Fibroblast of skin of scalp (primary cell): ENCODE measurements around the gene TTLL6. TPM values are rescaled to one million over a fixed set of nuclear protein-coding genes. Genes with fewer than 3 reads are reported as not detected.
"Not testable (repeated sequence)": the region's sequence is repeated elsewhere in the genome, so short reads cannot be mapped to it uniquely, and the experiment has no call there.

Source experiments
- DNase-seq: peaks from one replicate; pipeline ENCODE4 v3.0.0-alpha.2; 2013
- polyA plus RNA-seq, 2 experiments: library from polyadenylated mRNA; unstranded; fragments of 120-200 nt; gene quantifications; one replicate each; pipeline ENCODE4 v1.2.1, GENCODE V29; 2013; ENCODE audit not compliant: insufficient read length in 2 of 2

The TTLL6 gene
- polyA plus RNA-seq (2013, experiment 1 of 2; ENCODE audit: insufficient read length) = not detected
- not detected for polyA plus RNA-seq (2013, experiment 2 of 2; ENCODE audit: insufficient read length)

- DNase-seq = peak; percentile 62
These were observed at the start of gene TTLL6 for GRCh38 chr17:48816774-48817590. Gene TTLL6 (minus strand): TSS chr17:48817229. CDS start chr17:48817072, 157 bp downstream.

DNA sequence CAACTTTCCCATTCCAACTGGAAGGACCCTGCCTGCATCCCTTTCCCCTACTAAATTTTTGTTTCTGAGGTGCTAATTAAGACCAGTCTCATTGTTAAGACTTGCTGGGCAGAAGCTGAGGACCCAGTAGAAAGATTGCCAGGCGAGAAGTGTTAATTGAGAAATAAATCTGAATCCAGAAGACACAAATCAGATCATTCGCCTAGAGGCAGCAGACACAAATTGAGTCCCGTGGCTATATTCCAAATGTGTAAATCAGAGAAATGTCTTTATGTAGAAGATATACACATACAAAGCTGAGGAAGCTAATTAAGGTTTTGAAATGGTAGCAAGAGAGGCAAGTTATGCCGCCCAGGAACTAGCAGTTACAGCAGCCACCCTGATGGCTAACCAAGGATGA is 43.4 kb upstream of the TTLL6 start:
- no peak for DNase-seq

DNA sequence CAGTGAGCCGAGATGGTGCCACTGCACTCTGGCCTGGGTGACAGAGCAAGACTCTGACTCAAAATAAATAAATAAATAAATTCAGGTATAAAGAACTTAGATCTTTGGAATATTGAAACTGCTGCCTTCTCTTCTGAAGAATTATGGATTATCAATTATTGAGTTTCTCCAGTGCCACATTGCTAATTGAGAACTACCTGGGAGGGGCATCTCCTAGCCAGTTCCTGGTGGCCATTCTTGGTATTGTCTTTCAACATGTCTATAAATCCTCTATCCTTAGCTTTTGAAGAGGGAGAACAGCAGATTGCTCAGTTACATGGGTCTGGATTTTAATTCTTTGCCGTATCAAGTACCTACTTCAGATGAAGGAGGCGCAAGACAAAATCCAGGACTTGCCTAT is 43.0 kb upstream of the TTLL6 start:
- no peak for DNase-seq

GRCh38 chr17:48856122-48856821 is 39.2 kb upstream of the TTLL6 start:
- DNase-seq = no peak

GRCh38 chr17:48854774-48855476 is 37.9 kb upstream of the TTLL6 start:
- DNase-seq = no peak

GRCh38 chr17:48850792-48851323 is 33.8 kb upstream of the TTLL6 start:
- no peak for DNase-seq

DNA sequence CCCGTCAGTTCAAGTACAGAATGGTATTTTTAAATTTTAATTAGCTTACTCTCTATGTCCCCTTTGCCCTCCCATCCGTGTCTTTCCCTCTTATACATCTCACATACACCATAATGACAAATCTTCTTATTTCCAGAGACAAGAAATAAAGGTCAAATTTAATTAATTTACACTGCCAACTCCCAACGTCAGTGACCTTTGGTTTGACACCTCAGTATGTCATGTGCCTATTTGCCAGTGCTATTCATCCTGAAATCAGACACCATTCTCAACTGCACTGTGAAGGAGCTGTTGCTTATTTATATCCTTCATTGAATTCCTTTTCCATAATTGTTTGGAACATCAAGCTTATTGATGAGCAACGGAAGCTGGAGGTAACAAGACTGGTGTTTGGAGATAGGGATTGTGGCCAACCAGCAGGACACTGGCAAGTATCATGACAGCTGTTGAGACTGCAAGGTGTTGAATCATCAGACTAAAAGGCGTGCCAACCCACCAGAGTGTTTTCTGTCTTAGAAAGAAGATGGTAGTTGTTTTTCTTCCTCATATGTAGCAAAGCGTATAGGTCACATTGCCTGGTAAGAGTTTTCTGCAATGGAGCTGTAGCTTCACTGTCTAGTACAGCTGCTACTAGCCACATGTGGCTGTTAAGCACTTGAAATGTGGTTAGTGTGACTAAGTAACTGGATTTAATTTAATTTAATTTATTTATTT is 26.3 kb upstream of the TTLL6 start:
- DNase-seq = no peak

DNA sequence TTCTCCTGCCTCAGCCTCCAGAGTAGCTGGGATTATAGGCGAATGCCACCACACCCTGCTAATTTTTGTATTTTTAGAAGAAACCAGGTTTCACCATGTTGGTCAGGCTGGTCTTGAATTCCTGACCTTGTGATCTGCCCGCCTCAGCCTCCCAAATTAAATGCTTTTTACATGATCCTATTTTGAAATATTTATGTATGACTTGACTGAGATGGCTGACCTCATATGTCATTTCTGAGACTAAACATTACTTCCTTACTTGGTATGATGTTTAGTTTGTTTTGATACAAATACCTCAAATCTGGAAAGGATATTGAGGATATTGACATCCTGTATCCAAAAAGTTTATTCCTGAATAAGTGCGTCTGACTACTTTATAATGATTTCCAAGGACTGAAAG is 25.7 kb upstream of the TTLL6 start:
- DNase-seq = peak; percentile 18

GRCh38 chr17:48841395-48841831 is 24.4 kb upstream of the TTLL6 start:
- DNase-seq = peak; percentile 58

GRCh38 chr17:48840441-48840840 is 23.4 kb upstream of the TTLL6 start:
- DNase-seq = peak; percentile 15

- DNase-seq = not testable (repeated sequence)
These were observed 20.4 kb upstream of the TTLL6 start for GRCh38 chr17:48837458-48837857.

GRCh38 chr17:48835971-48836370 is 18.9 kb upstream of the TTLL6 start:
- DNase-seq = no peak

DNA sequence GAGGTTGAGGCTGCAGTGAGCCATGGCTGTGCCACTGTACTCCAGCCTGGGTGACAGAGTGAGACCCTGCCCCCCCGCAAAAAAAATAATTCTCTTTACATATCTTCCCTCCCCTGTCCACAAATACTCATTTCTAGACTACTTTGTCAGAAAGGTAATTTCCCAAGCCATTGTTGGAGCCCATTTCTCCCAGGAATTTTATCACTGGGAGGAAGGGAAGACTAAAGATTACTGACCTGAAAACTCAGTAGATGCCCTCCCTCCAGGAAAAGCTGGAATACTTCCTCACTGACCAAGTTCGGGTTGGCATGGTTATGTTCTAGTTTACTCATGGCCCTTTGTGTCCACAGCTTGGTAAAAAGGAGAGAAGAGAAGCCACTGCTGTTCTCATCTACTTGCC is 17.9 kb upstream of the TTLL6 start:
- DNase-seq = no peak

- DNase-seq = no peak
These were observed 14.5 kb upstream of the TTLL6 start for GRCh38 chr17:48831549-48831883.

DNA sequence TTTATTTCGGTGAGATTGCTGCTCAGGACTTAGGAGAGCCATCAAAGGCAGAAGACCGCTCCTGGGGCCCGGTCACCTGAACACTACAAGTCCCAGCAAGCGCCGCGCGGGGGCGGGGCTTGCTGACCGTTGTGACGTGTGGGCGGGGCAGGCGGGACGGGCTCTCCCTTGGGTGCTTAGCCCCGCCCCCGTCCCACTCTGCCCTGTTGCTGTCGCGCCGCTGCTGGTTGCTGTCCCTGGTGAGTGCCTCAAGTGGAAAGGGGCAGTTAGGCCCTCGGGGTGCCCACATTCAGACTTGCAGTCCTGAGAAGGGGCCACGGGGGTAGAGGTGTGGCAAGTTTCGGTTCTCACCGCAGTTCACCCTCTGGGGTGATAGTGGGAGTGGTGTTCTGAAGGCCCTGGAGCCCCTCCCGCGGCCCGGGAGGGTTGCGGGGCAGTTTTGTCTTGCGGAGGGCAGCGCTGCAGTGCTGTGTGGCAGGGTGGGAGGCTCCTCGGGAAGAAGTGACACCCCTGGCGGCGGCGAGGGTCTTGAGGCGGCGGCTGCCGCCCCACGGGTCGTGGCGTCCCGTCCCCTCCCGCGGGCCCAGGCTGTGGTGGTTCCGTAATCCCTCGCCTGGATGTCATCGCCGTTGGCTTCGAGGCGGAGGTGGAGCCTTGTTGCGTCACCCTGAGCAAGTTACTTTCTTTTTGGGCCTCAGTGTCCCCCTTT is 14.0 kb upstream of the TTLL6 start, which contains the start of gene CALCOCO2:
Gene CALCOCO2 (plus strand): TSS at position 196 of the 709 bp plus-strand sequence. CDS start 10,673 bp downstream, outside the sequence.
- peak; percentile 92 for DNase-seq

- DNase-seq = no peak
These were observed 8.7 kb upstream of the TTLL6 start for GRCh38 chr17:48825446-48826381.

- not testable (repeated sequence) for DNase-seq
These were observed 3.9 kb upstream of the TTLL6 start for GRCh38 chr17:48820936-48821335.

DNA sequence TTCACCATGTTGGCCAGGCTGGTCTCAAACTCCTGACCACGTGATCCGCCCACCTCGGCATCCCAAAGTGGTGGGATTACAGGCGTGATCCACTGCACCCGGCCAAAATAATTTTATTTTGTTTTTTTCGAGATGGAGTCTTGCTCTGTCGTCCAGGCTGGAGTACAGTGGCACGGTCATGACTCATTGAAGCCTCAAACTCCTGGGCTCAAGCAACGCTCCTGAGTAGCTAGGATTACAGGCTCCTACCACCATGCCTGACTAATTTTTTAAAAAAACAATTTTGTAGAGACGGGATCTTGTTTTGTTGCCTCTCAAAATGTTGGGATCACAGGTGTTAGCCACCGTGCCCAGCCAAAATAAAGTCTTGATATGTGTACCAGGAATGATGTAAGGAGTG is 2.4 kb upstream of the TTLL6 start:
- DNase-seq = no peak

DNA sequence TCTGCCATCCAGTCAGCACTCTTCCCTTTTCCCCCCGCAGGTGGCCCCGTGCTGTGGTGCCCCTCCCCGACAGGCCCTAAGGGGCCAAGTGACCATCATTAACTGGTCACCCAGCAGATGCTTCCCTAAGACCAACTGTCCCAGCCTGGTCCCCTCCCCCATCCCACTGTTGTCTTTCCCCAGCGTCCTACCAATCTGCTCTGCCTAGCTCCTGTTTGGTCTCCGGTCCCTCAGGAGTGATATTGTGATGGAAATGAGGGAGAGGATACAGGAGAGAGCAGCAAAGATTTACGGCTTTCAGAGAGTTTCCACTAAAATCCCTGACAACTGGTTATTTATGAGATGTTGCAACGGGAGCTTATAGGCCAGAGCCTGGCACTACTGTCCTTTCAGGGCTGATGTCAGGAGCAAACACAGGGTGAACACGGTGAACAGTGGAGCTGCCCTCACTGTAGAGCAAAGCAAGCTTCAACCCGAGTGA is 1.4 kb upstream of the TTLL6 start:
- DNase-seq = no peak

- no peak for DNase-seq
These were observed 623 bp downstream of the TTLL6 start for GRCh38 chr17:48816438-48816773.
